ENCODE data around the gene FGF4.

GRCh38 chr11:69815973-69816372, 40.8 kb upstream of the FGF4 start:
- TF ChIP-seq CTCF (IDR thresholded peaks at IDR 0.05), result no peak
- TF ChIP-seq POLR2A (IDR thresholded peaks at IDR 0.05), result no peak
- no peak for TF ChIP-seq EP300 (IDR thresholded peaks at IDR 0.05)

Measured in upper lobe of left lung (tissue), 4 donors.